Stomach (tissue), 9 donors: ENCODE data around the gene ARID1B. TPM values are rescaled to one million over a fixed set of nuclear protein-coding genes. Genes with fewer than 3 reads are reported as not detected.

Experiments
- DNase-seq, 2 donors: peaks; one replicate each; pipeline versions ENCODE4 v3.0.0 to v3.0.0-alpha.2; 2013 to 2019
- H3K27ac ChIP-seq, 5 donors: fragments of 200-600 bp in 4 of 5; sonication (generic) in 4 of 5; one replicate each; pipeline ENCODE4 v1.5.1; 2013 to 2019; ENCODE audit warnings: mild to moderate bottlenecking in 1 of 5, moderate library complexity in 1 of 5
- H3K27me3 ChIP-seq, 3 donors: fragments of 200-600 bp; sonication (generic); one replicate each; pipeline ENCODE4 v1.5.1; 2017 to 2019; ENCODE audit warnings: mixed run types in 1 of 3
- H3K36me3 ChIP-seq, 4 donors: fragments of 200-600 bp; sonication (generic); 1 replicate in 3 of 4; 2 replicates in 1 of 4; pipeline ENCODE4 v1.5.1; 2016 to 2019
- H3K4me1 ChIP-seq, 4 donors: fragments of 200-600 bp; sonication (generic); one replicate each; pipeline ENCODE4 v1.5.1; 2016 to 2019
- H3K4me3 ChIP-seq, 4 donors: fragments of 200-600 bp; sonication (generic) in 3 of 4; one replicate each; pipeline ENCODE4 v1.5.1; 2016 to 2019; ENCODE audit warnings: mild to moderate bottlenecking in 1 of 4
- H3K9me3 ChIP-seq, 4 donors: fragments of 200-600 bp; sonication (generic); one replicate each; pipeline ENCODE4 v1.5.1; 2016 to 2019
- CTCF ChIP-seq, 7 experiments: fragments of 450-650 bp in 4 of 7; fragments of 200-600 bp in 3 of 7; sonication (generic) in 3 of 7; IDR thresholded peaks; one replicate each; pipeline ENCODE4 v1.5.1; 2016 to 2019; ENCODE audit warnings: antibody characterized with exemption in 7 of 7, control low read depth in 2 of 7, mild to moderate bottlenecking in 1 of 7
- EP300 ChIP-seq: sonication (generic); formaldehyde crosslinking; IDR thresholded peaks from one replicate; pipeline ENCODE4 v1.6.1; 2017; ENCODE audit warnings: antibody characterized with exemption
- POLR2A ChIP-seq, 4 donors: fragments of 450-650 bp; IDR thresholded peaks; one replicate each; pipeline ENCODE4 v1.6.1; 2016; ENCODE audit warnings: antibody characterized with exemption in 4 of 4, control low read depth in 2 of 4, mild to moderate bottlenecking in 1 of 4, moderate library complexity in 1 of 4
- POLR2AphosphoS5 ChIP-seq, 3 donors: sonication (generic); formaldehyde crosslinking; IDR thresholded peaks; one replicate each; pipeline ENCODE4 v1.6.1; 2016; ENCODE audit warnings: antibody characterized with exemption in 3 of 3
- WGBS, 5 donors: extraction: QIAGEN DNeasy Blood & Tissue Kit in 3 of 5; methylation state at CpG; one replicate each; pipeline versions ENCODE4 v1.1.5 to v1.1.7; 2013 to 2018; 5-methylcytosine and 5-hydroxymethylcytosine counted together
- intact Hi-C: fragments of 100-400 bp; cut with DNase I; formaldehyde crosslinking; loops from one replicate; pipeline ENCODE4 v1.15.1; 2023; ENCODE audit warnings: low total_unique reads
- polyA plus RNA-seq, 3 donors: library from polyadenylated mRNA; stranded (reverse); fragments of 200-250 nt; gene quantifications; one replicate each; pipeline ENCODE4 v1.2.3, GENCODE V29; 2013
- total RNA-seq, 5 donors: library from RNA; depleted of rRNA; stranded (reverse); fragments of >200 nt; gene quantifications; one replicate each; pipeline versions ENCODE4 v1.1.0 to v1.2.3, GENCODE V29; 2014 to 2016
- donor health status: healthy with polysubstance abuse.
- donor health status: Bipolar disorder and iron deficiency.
- donor health status: healthy.

ARID1B gene
- total and polyA plus RNA-seq, 8 donors = 8.8 to 183 (median 48.3) TPM

GRCh38 chr6:157200611-157201010 lies 423.4 kb downstream of the ARID1B start:
- WGBS, 5 donors = 94 to 96% (median 95%) methylated on average over 14 to 17 of the region's 17 CpGs
- Histone ChIP-seq H3K36me3 (peaks cover 35 to 81% (median 74%) of the 10 kb centered on the region in 4 donors), H3K9me3 (no peaks in the 10 kb centered on the region), H3K27me3 (no peaks in the 10 kb centered on the region), H3K4me3 (no peak overlapping the region), H3K27ac (no peak overlapping the region), H3K4me1 (peaks cover 6 to 52% (median 22%) of the 10 kb centered on the region in 4 donors)
- TF ChIP-seq POLR2A (IDR thresholded peaks at IDR 0.05) (no peak), EP300 (no peak), POLR2AphosphoS5 (IDR thresholded peaks at IDR 0.05) (no peak), CTCF (IDR thresholded peaks at IDR 0.05) (no peak)
- no peak for DNase-seq
- intact Hi-C loops = no loop called here

GRCh38 chr6:157201083-157201482 lies 423.9 kb downstream of the ARID1B start:
- intact Hi-C loops = no loop called here
- no peak for TF ChIP-seq CTCF (IDR thresholded peaks at IDR 0.05)
- no peak for TF ChIP-seq EP300
- TF ChIP-seq POLR2AphosphoS5 (IDR thresholded peaks at IDR 0.05) = no peak
- TF ChIP-seq POLR2A (IDR thresholded peaks at IDR 0.05) = no peak
- peaks cover 6 to 54% (median 22%) of the 10 kb centered on the region in 4 donors for H3K4me1 ChIP-seq
- no peaks in the 10 kb centered on the region for H3K27me3 ChIP-seq
- H3K36me3 ChIP-seq = peaks cover 33 to 81% (median 74%) of the 10 kb centered on the region in 4 donors
- WGBS, 5 donors = 93 to 98% (median 97%) methylated on average over 17 of the region's 17 CpGs
- no peak for DNase-seq
- no peak overlapping the region for H3K4me3 ChIP-seq
- H3K9me3 ChIP-seq = no peaks in the 10 kb centered on the region
- H3K27ac ChIP-seq = no peak overlapping the region

GRCh38 chr6:157203312-157203744 lies 426.1 kb downstream of the ARID1B start:
- WGBS, 5 donors = 75 to 78% (median 77%) methylated on average over 11 of the region's 11 CpGs
- TF ChIP-seq CTCF (IDR thresholded peaks at IDR 0.05) = no peak
- no peak for TF ChIP-seq EP300
- TF ChIP-seq POLR2A (IDR thresholded peaks at IDR 0.05) = no peak
- no peak for TF ChIP-seq POLR2AphosphoS5 (IDR thresholded peaks at IDR 0.05)
- no peak overlapping the region for H3K27ac ChIP-seq
- peaks cover 0 to 35% (median 14%) of the 10 kb centered on the region in 4 donors for H3K4me1 ChIP-seq
- intact Hi-C loops = no loop called here
- H3K36me3 ChIP-seq = peaks cover 36 to 88% (median 82%) of the 10 kb centered on the region in 4 donors
- H3K4me3 ChIP-seq = no peak overlapping the region
- DNase-seq = no peak
- H3K27me3 ChIP-seq = no peaks in the 10 kb centered on the region
- no peaks in the 10 kb centered on the region for H3K9me3 ChIP-seq

GRCh38 chr6:157203764-157204163 lies 426.6 kb downstream of the ARID1B start:
- WGBS, 5 donors = 78 to 87% (median 83%) methylated on average over 6 of the region's 6 CpGs
- Histone ChIP-seq H3K4me3 (no peak overlapping the region), H3K27ac (no peak overlapping the region), H3K36me3 (peaks cover 36 to 93% (median 82%) of the 10 kb centered on the region in 4 donors), H3K27me3 (no peaks in the 10 kb centered on the region), H3K4me1 (peaks cover 0 to 31% (median 10%) of the 10 kb centered on the region in 4 donors), H3K9me3 (no peaks in the 10 kb centered on the region)
- TF ChIP-seq POLR2A (IDR thresholded peaks at IDR 0.05) = no peak
- no peak for TF ChIP-seq CTCF (IDR thresholded peaks at IDR 0.05)
- no peak for TF ChIP-seq POLR2AphosphoS5 (IDR thresholded peaks at IDR 0.05)
- no peak for TF ChIP-seq EP300
- intact Hi-C loops = no loop called here
- no peak for DNase-seq
